Measurements from ENCODE around the gene NR3C2.

The NR3C2 gene

GRCh38 chr4:148430854-148431253 is 11.4 kb downstream of the NR3C2 start:
- TF ChIP-seq RARB (CRISPR knock-in tag; IDR thresholded peaks at IDR 0.05) (no peak), PPARA (CRISPR knock-in tag; IDR thresholded peaks at IDR 0.05; ENCODE audit: borderline replicate concordance) (no peak), BACH2 (CRISPR knock-in tag; IDR thresholded peaks at IDR 0.05; ENCODE audit: borderline replicate concordance) (no peak), TOX (CRISPR knock-in tag; IDR thresholded peaks at IDR 0.05; ENCODE audit: borderline replicate concordance) (no peak), GLIS3 (CRISPR knock-in tag; IDR thresholded peaks at IDR 0.05) (no peak), ESRRG (CRISPR knock-in tag; IDR thresholded peaks at IDR 0.05) (no peak), TCF4 (CRISPR knock-in tag; IDR thresholded peaks at IDR 0.05; ENCODE audit: borderline replicate concordance) (no peak), ZFP3 (CRISPR knock-in tag; IDR thresholded peaks at IDR 0.05) (no peak), ZNF70 (CRISPR knock-in tag; IDR thresholded peaks at IDR 0.05) (no peak), POU6F1 (CRISPR knock-in tag; IDR thresholded peaks at IDR 0.05; ENCODE audit: borderline replicate concordance, low read depth) (no peak), CSRNP3 (CRISPR knock-in tag; IDR thresholded peaks at IDR 0.05) (no peak), ZC3H10 (CRISPR knock-in tag; IDR thresholded peaks at IDR 0.05) (no peak), ZNF8 (CRISPR knock-in tag; IDR thresholded peaks at IDR 0.05) (no peak), ISL1 (CRISPR knock-in tag; IDR thresholded peaks at IDR 0.05) (no peak), ZNF565 (CRISPR knock-in tag; conservative IDR thresholded peaks at IDR 0.05; ENCODE audit: low read depth) (no peak), ARNTL (CRISPR knock-in tag; IDR thresholded peaks at IDR 0.05; ENCODE audit: borderline replicate concordance, low read depth) (no peak), CSDC2 (CRISPR knock-in tag; IDR thresholded peaks at IDR 0.05) (no peak), PATZ1 (CRISPR knock-in tag; IDR thresholded peaks at IDR 0.05; ENCODE audit: borderline replicate concordance) (no peak)
- TF ChIP-seq, protein P1, sequence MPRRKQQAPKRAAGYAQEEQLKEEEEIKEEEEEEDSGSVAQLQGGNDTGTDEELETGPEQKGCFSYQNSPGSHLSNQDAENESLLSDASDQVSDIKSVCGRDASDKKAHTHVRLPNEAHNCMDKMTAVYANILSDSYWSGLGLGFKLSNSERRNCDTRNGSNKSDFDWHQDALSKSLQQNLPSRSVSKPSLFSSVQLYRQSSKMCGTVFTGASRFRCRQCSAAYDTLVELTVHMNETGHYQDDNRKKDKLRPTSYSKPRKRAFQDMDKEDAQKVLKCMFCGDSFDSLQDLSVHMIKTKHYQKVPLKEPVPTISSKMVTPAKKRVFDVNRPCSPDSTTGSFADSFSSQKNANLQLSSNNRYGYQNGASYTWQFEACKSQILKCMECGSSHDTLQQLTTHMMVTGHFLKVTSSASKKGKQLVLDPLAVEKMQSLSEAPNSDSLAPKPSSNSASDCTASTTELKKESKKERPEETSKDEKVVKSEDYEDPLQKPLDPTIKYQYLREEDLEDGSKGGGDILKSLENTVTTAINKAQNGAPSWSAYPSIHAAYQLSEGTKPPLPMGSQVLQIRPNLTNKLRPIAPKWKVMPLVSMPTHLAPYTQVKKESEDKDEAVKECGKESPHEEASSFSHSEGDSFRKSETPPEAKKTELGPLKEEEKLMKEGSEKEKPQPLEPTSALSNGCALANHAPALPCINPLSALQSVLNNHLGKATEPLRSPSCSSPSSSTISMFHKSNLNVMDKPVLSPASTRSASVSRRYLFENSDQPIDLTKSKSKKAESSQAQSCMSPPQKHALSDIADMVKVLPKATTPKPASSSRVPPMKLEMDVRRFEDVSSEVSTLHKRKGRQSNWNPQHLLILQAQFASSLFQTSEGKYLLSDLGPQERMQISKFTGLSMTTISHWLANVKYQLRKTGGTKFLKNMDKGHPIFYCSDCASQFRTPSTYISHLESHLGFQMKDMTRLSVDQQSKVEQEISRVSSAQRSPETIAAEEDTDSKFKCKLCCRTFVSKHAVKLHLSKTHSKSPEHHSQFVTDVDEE (CRISPR knock-in tag; IDR thresholded peaks at IDR 0.05): no peak
- no peak for ATAC-seq

DNA sequence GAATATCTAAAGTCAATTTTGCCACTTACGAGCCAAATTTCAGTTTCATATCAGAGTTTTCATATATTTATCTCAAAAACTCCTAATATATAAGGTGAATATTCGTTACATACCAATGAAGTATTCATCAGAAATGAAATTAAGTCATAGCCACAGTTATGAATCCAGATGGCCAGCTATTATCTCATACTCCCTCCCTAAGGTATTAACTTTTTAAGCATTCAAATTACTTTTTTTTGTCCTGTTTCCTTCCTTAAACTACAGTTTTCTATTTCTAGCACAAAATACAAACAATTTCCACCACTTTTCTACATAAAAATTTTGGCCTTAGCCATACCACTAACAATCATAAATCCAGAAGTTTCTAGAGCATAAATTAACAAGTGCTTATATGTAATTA is 13.0 kb downstream of the NR3C2 start:
- TF ChIP-seq TOX (CRISPR knock-in tag; IDR thresholded peaks at IDR 0.05; ENCODE audit: borderline replicate concordance): no peak
- TF ChIP-seq CSRNP3 (CRISPR knock-in tag; IDR thresholded peaks at IDR 0.05): no peak
- TF ChIP-seq SNAI2 (CRISPR knock-in tag; IDR thresholded peaks at IDR 0.05): no peak
- no peak for TF ChIP-seq ZC3H10 (CRISPR knock-in tag; IDR thresholded peaks at IDR 0.05)
- ATAC-seq: no peak

- ATAC-seq: no peak
- TF ChIP-seq PPARA (CRISPR knock-in tag; IDR thresholded peaks at IDR 0.05; ENCODE audit: borderline replicate concordance) (no peak), CSRNP3 (CRISPR knock-in tag; IDR thresholded peaks at IDR 0.05) (no peak), ZNF70 (CRISPR knock-in tag; IDR thresholded peaks at IDR 0.05) (no peak), CREB5 (CRISPR knock-in tag; IDR thresholded peaks at IDR 0.05; ENCODE audit: low read depth) (no peak), TOX (CRISPR knock-in tag; IDR thresholded peaks at IDR 0.05; ENCODE audit: borderline replicate concordance) (no peak)
Measured at GRCh38 chr4:148426643-148427042, 15.6 kb downstream of the NR3C2 start.
